HCT116 (cell line): Measurements from ENCODE around the gene IQGAP2. TPM values are rescaled to one million over a fixed set of nuclear protein-coding genes. Genes with fewer than 3 reads are reported as not detected.

Experiments used
- ATAC-seq: fragments of 200-7000 bp; cut with Tn5 transposase; 2 replicates; pipeline ENCODE4 v1.9.1; 2020; ENCODE audit warnings: mild to moderate bottlenecking, moderate library complexity
- BruUV-seq: library from RNA; stranded (reverse); fragments of 400-500 nt; replicated peaks from 2 replicates; lab custom pipeline; 2021; lab: Mats Ljungman, UMichigan
- CTCF ChIA-PET: fragments of 300-600 bp; sonication (Branson Sonifier 250); formaldehyde crosslinking; loops from one replicate; lab custom pipeline; 2021; ENCODE audit warnings: antibody characterized with exemption; lab: Charles Lee
- POLR2A ChIA-PET: fragments of 300-600, 350-600 bp; sonication (Branson Sonifier 250); formaldehyde crosslinking; loops from one replicate; lab custom pipeline; 2021; ENCODE audit warnings: antibody characterized with exemption; lab: Charles Lee
- RAD21 ChIA-PET, 2 experiments: fragments of 300-600 bp; sonication (Branson Sonifier 250); formaldehyde crosslinking; loops; one replicate each; lab custom pipeline; 2023; ENCODE audit warnings: low total read pairs in 2 of 2; ENCODE audit not compliant: uncharacterized antibody in 2 of 2, unreplicated experiment in 2 of 2, low non-redundant PET in 1 of 2; lab: Charles Lee
- DNase-seq: peaks from one replicate; pipeline ENCODE4 v3.0.0-alpha.2; 2010; ENCODE audit warnings: low read depth, low spot score
- H2AFZ ChIP-seq: fragments of 200-600 bp; shearing (Covaris generic), sonication (generic); 2 replicates; pipeline ENCODE4 v1.6.1; 2017; ENCODE audit warnings: low read depth, mixed run types, mixed read lengths, antibody characterized with exemption, low read length; ENCODE audit not compliant: poor library complexity, severe bottlenecking
- H3K27ac ChIP-seq: 2 replicates; pipeline ENCODE4 v1.5.1; 2012; ENCODE audit warnings: low read depth, low read length
- H3K27me3 ChIP-seq: fragments of 200-600 bp; sonication (generic); 2 replicates; pipeline ENCODE4 v1.6.1; 2016; ENCODE audit warnings: mixed run types, low read length, mixed read lengths; ENCODE audit not compliant: insufficient read depth
- H3K36me3 ChIP-seq, 2 experiments: fragments of 200-500 bp in 1 of 2; fragments of 200-600 bp in 1 of 2; sonication (Bioruptor generic) in 1 of 2; sonication (generic) in 1 of 2; 2 replicates each; pipeline versions ENCODE4 v1.5.1 to v1.6.1; 2014 to 2016; ENCODE audit warnings: low read length in 2 of 2, inconsistent platforms in 1 of 2, mixed read lengths in 1 of 2, mixed run types in 1 of 2; ENCODE audit not compliant: insufficient read depth in 2 of 2, control insufficient read depth in 1 of 2
- H3K4me1 ChIP-seq, 2 experiments: fragments of 200-600 bp in 1 of 2; sonication (generic) in 1 of 2; 2 replicates each; pipeline versions ENCODE4 v1.5.1 to v1.6.1; 2012 to 2017; ENCODE audit warnings: low read length in 2 of 2, inconsistent platforms in 1 of 2, mild to moderate bottlenecking in 1 of 2, mixed read lengths in 1 of 2, mixed run types in 1 of 2, moderate library complexity in 1 of 2; ENCODE audit not compliant: insufficient read depth in 2 of 2, control insufficient read depth in 1 of 2
- H3K4me2 ChIP-seq: fragments of 200-600 bp; sonication (generic); 2 replicates; pipeline ENCODE4 v1.6.1; 2017; ENCODE audit warnings: mixed run types, low read length, mixed read lengths
- H3K4me3 ChIP-seq, 2 experiments: fragments of 200-600 bp in 1 of 2; sonication (generic) in 1 of 2; replicated peaks in 1 of 2; 2 replicates each; pipeline ENCODE4 v1.5.1; 2011 to 2016; ENCODE audit warnings: low read length in 2 of 2, control low read depth in 1 of 2, low read depth in 1 of 2, mild to moderate bottlenecking in 1 of 2, mixed read lengths in 1 of 2, mixed run types in 1 of 2
- H3K79me2 ChIP-seq: fragments of 200-600 bp; sonication (generic); 2 replicates; pipeline ENCODE4 v1.6.1; 2017; ENCODE audit warnings: mild to moderate bottlenecking, mixed run types, low read length, moderate library complexity, mixed read lengths; ENCODE audit not compliant: insufficient read depth
- H3K9ac ChIP-seq: fragments of 200-600 bp; sonication (generic); 2 replicates; pipeline ENCODE4 v1.6.1; 2016; ENCODE audit warnings: low read length, mixed read lengths
- H3K9me2 ChIP-seq: fragments of 200-600 bp; sonication (generic), shearing (Covaris generic); 2 replicates; pipeline ENCODE4 v1.6.1; 2017; ENCODE audit warnings: mixed run types, mild to moderate bottlenecking, moderate library complexity; ENCODE audit not compliant: insufficient read depth
- H3K9me3 ChIP-seq, 2 experiments: fragments of 200-500 bp in 1 of 2; fragments of 200-600 bp in 1 of 2; sonication (Bioruptor generic) in 1 of 2; sonication (generic) in 1 of 2; 2 replicates each; pipeline ENCODE4 v1.6.1; 2014 to 2017; ENCODE audit warnings: low read length in 2 of 2, mixed read lengths in 2 of 2, inconsistent platforms in 1 of 2, low read depth in 1 of 2, mild to moderate bottlenecking in 1 of 2, mixed run types in 1 of 2, moderate library complexity in 1 of 2; ENCODE audit not compliant: control insufficient read depth in 1 of 2, insufficient read depth in 1 of 2
- H4K20me1 ChIP-seq: fragments of 200-600 bp; sonication (generic), shearing (Covaris generic); 2 replicates; pipeline ENCODE4 v1.6.1; 2017; ENCODE audit warnings: mixed run types, mild to moderate bottlenecking, moderate library complexity; ENCODE audit not compliant: insufficient read depth
- ELF1 ChIP-seq: IDR thresholded peaks from 2 replicates; pipeline ENCODE4 v1.6.1; 2012; ENCODE audit warnings: low read depth, borderline replicate concordance
- JUND ChIP-seq: IDR thresholded peaks from 2 replicates; pipeline ENCODE4 v1.6.1; 2012
- REST ChIP-seq: IDR thresholded peaks from 2 replicates; pipeline ENCODE4 v1.6.1; 2012; ENCODE audit warnings: low read depth
- SIN3A ChIP-seq: IDR thresholded peaks from 2 replicates; pipeline ENCODE4 v1.6.1; 2012; ENCODE audit warnings: low read depth
- SP1 ChIP-seq: IDR thresholded peaks from 2 replicates; pipeline ENCODE4 v1.6.1; 2012; ENCODE audit warnings: low read depth
- SRF ChIP-seq: IDR thresholded peaks from 2 replicates; pipeline ENCODE4 v1.6.1; 2012; ENCODE audit warnings: low read depth
- TCF7L2 ChIP-seq: IDR thresholded peaks from 2 replicates; pipeline ENCODE4 v1.7.0; 2011; ENCODE audit warnings: borderline replicate concordance, inconsistent platforms; ENCODE audit not compliant: insufficient read depth, insufficient read length; ENCODE audit errors: extremely low read depth
- ZBTB33 ChIP-seq: IDR thresholded peaks from 2 replicates; pipeline ENCODE4 v1.6.1; 2011; ENCODE audit warnings: mild to moderate bottlenecking, low read length, moderate library complexity; ENCODE audit not compliant: insufficient replicate concordance; ENCODE audit errors: extremely low read depth
- intact Hi-C: fragments of 100-400 bp; cut with micrococcal nuclease; formaldehyde crosslinking; loops from 2 replicates; pipeline ENCODE4 v1.10.0; 2022
- total RNA-seq: library from RNA; stranded (reverse); gene quantifications from one replicate; pipeline ENCODE4 v1.2.1, GENCODE V29; 2021; ENCODE audit not compliant: unreplicated experiment
- TF ChIP-seq, protein P1 (sequence below), 3 experiments: fragments of 200-600 bp in 1 of 3; sonication (generic) in 1 of 3; IDR thresholded peaks in 2 of 3; conservative IDR thresholded peaks in 1 of 3; 2 replicates each; pipeline ENCODE4 v1.5.1; 2012 to 2017; ENCODE audit warnings: low read depth in 2 of 3, low read length in 2 of 3, antibody characterized with exemption in 1 of 3, borderline replicate concordance in 1 of 3, control low read depth in 1 of 3, mild to moderate bottlenecking in 1 of 3, mixed read lengths in 1 of 3, mixed run types in 1 of 3, moderate library complexity in 1 of 3; ENCODE audit not compliant: insufficient read depth in 1 of 3

IQGAP2 gene
- total RNA-seq, 1 experiment from 2014 or later = 2.0 TPM

DNA sequence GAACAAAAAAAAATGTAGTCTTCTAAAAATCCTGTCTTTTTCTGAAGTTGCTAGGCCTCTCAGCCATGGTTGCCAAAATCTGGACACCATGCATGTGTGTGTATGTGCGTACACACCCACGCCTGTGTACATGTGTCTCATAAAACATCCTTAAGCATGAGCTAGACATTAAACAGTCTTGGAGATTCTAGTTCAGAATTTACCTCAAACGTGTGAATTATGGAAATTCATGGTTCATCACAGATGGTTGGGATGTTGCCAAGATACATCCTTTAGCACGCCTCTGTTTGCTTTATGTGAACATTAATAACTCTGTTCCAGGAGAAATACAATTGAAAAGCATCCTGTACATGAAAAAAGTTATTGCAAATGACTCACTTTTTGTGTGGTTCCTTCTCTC is 167.1 kb downstream of the IQGAP2 start (continued):
- no peak for TF ChIP-seq REST
- TF ChIP-seq JUND = no peak
- no peak for TF ChIP-seq TCF7L2
- TF ChIP-seq ELF1 = no peak
- TF ChIP-seq SP1 = no peak
- TF ChIP-seq SRF = no peak

- H3K4me3 ChIP-seq = no peak overlapping the region
- no peaks in the 10 kb centered on the region for H4K20me1 ChIP-seq
- no peak overlapping the region for H3K27ac ChIP-seq
- H3K9me2 ChIP-seq = no peaks in the 10 kb centered on the region
- no peak for DNase-seq
- ChIA-PET CTCF (interaction anchor here (1.0 to 1.3 kb wide), 3 partner anchors 11 to 27 kb away, joined by 3 to 4 read pairs (median 3); no protein-coding TSS in a partner anchor), RAD21 (no interaction called here), POLR2A (no interaction called here)
- intact Hi-C loops = no loop called here
- no peaks in the 10 kb centered on the region; the same call in 1 of the 2 replicates for H3K27me3 ChIP-seq
- no peaks in the 10 kb centered on the region for H3K9me3 ChIP-seq
- no peaks in the 10 kb centered on the region for H3K79me2 ChIP-seq
- H3K9ac ChIP-seq = no peak overlapping the region
- no peak overlapping the region for H2AFZ ChIP-seq
- TF ChIP-seq, protein P1, sequence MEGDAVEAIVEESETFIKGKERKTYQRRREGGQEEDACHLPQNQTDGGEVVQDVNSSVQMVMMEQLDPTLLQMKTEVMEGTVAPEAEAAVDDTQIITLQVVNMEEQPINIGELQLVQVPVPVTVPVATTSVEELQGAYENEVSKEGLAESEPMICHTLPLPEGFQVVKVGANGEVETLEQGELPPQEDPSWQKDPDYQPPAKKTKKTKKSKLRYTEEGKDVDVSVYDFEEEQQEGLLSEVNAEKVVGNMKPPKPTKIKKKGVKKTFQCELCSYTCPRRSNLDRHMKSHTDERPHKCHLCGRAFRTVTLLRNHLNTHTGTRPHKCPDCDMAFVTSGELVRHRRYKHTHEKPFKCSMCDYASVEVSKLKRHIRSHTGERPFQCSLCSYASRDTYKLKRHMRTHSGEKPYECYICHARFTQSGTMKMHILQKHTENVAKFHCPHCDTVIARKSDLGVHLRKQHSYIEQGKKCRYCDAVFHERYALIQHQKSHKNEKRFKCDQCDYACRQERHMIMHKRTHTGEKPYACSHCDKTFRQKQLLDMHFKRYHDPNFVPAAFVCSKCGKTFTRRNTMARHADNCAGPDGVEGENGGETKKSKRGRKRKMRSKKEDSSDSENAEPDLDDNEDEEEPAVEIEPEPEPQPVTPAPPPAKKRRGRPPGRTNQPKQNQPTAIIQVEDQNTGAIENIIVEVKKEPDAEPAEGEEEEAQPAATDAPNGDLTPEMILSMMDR (IDR thresholded peaks at IDR 0.05 in 2 of 3, conservative IDR thresholded peaks at IDR 0.05 in 1 of 3; ENCODE audit: borderline replicate concordance in 1 of 3, insufficient read depth in 1 of 3, low read depth in 2 of 3, low read length in 2 of 3) = peak in 1 of 3 experiments; percentile 37; a peak in 2 of 6 replicates
- no peak for TF ChIP-seq ZBTB33
- TF ChIP-seq SIN3A = no peak
- no TSS peak for BruUV-seq
- no peaks in the 10 kb centered on the region for H3K4me1 ChIP-seq
- H3K36me3 ChIP-seq = no peaks in the 10 kb centered on the region
- ATAC-seq = no peak
- H3K4me2 ChIP-seq = no peak overlapping the region
Measured at GRCh38 chr5:76571559-76571958, 168.5 kb downstream of the IQGAP2 start.
